HEK293T (cell line): ENCODE measurements around the gene ZFP57.

Experiments used
- BHLHE40 ChIP-seq: fragments of 450-650 bp; IDR thresholded peaks from 2 replicates; pipeline ENCODE4 v1.6.1; 2016; ENCODE audit warnings: mild to moderate bottlenecking, moderate library complexity, borderline replicate concordance
- CTBP1 ChIP-seq: fragments of 450-650 bp; IDR thresholded peaks from 2 replicates; pipeline ENCODE4 v1.6.1; 2016; ENCODE audit warnings: borderline replicate concordance
- ELF4 ChIP-seq: fragments of 450-650 bp; IDR thresholded peaks from 2 replicates; pipeline ENCODE4 v1.6.1; 2017; ENCODE audit warnings: antibody characterized with exemption
- FOXA1 ChIP-seq: fragments of 450-650 bp; IDR thresholded peaks from 2 replicates; pipeline ENCODE4 v1.6.1; 2016; ENCODE audit warnings: mild to moderate bottlenecking
- FOXM1 ChIP-seq: fragments of 450-650 bp; IDR thresholded peaks from 2 replicates; pipeline ENCODE4 v1.6.1; 2017; ENCODE audit warnings: mild to moderate bottlenecking, borderline replicate concordance
- L3MBTL2 ChIP-seq: fragments of 450-650 bp; conservative IDR thresholded peaks from 2 replicates; pipeline ENCODE4 v1.6.1; 2016; ENCODE audit warnings: mild to moderate bottlenecking
- PKNOX1 ChIP-seq: fragments of 450-650 bp; IDR thresholded peaks from 2 replicates; pipeline ENCODE4 v1.6.1; 2016
- SP1 ChIP-seq: fragments of 450-650 bp; IDR thresholded peaks from 2 replicates; pipeline ENCODE4 v1.6.1; 2017
- SUZ12 ChIP-seq: fragments of 450-650 bp; IDR thresholded peaks from 2 replicates; pipeline ENCODE4 v1.6.1; 2016; ENCODE audit warnings: mild to moderate bottlenecking
- TARDBP ChIP-seq: fragments of 450-650 bp; IDR thresholded peaks from 2 replicates; pipeline ENCODE4 v1.6.1; 2016

GRCh38 chr6:29673161-29673560, 7.8 kb downstream of the ZFP57 start:
- no peak for TF ChIP-seq SUZ12
- TF ChIP-seq FOXM1: no peak
- no peak for TF ChIP-seq L3MBTL2
- TF ChIP-seq SP1: no peak
- TF ChIP-seq BHLHE40: no peak
- TF ChIP-seq TARDBP: no peak
- TF ChIP-seq ELF4: no peak
- no peak for TF ChIP-seq CTBP1
- TF ChIP-seq FOXA1: no peak
- TF ChIP-seq PKNOX1: no peak
